Measurements from ENCODE around the gene KNG1.
"Not testable (repeated sequence)": the region's sequence is repeated elsewhere in the genome, so short reads cannot be mapped to it uniquely, and the experiment has no call there.

KNG1 gene

DNA sequence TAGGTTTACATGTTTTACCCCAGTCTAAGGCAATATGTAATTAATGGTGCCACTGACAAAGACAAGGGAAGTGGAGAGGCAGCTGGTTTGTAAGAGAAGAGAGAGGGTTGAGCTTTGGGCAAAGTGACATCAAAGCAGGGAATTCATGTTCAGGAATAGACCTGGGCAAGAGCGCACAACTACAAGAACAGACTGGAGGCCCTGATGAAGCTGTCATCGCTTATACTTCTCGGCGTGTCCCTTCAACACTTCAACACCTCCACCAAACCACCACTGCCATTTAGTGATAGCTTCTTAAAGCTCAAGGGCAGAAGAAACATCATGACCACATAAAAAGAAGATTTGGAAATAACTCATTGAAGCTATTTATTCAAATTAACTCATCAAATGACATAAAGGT lies 19.6 kb upstream of the KNG1 start:
- H3K4me3 ChIP-seq (ENCODE audit: low read depth, low read length): no peak overlapping the region
- no peak for DNase-seq (ENCODE audit: low read depth)
- TF ChIP-seq POLR2A (IDR thresholded peaks at IDR 0.05; ENCODE audit: extremely low read depth, insufficient read length) (no peak), MYC (IDR thresholded peaks at IDR 0.05; ENCODE audit: low read depth, low read length) (no peak), MAX (IDR thresholded peaks at IDR 0.05; ENCODE audit: low read depth, low read length) (no peak)
- TF ChIP-seq, protein P1, sequence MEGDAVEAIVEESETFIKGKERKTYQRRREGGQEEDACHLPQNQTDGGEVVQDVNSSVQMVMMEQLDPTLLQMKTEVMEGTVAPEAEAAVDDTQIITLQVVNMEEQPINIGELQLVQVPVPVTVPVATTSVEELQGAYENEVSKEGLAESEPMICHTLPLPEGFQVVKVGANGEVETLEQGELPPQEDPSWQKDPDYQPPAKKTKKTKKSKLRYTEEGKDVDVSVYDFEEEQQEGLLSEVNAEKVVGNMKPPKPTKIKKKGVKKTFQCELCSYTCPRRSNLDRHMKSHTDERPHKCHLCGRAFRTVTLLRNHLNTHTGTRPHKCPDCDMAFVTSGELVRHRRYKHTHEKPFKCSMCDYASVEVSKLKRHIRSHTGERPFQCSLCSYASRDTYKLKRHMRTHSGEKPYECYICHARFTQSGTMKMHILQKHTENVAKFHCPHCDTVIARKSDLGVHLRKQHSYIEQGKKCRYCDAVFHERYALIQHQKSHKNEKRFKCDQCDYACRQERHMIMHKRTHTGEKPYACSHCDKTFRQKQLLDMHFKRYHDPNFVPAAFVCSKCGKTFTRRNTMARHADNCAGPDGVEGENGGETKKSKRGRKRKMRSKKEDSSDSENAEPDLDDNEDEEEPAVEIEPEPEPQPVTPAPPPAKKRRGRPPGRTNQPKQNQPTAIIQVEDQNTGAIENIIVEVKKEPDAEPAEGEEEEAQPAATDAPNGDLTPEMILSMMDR (IDR thresholded peaks at IDR 0.05; ENCODE audit: low read depth, low read length): no peak

- DNase-seq (ENCODE audit: low read depth): no peak
- H3K4me3 ChIP-seq (ENCODE audit: low read depth, low read length): no peak overlapping the region
- TF ChIP-seq POLR2A (IDR thresholded peaks at IDR 0.05; ENCODE audit: extremely low read depth, insufficient read length) (no peak), MAX (IDR thresholded peaks at IDR 0.05; ENCODE audit: low read depth, low read length) (no peak), MYC (IDR thresholded peaks at IDR 0.05; ENCODE audit: low read depth, low read length) (no peak)
- TF ChIP-seq, protein P1 (IDR thresholded peaks at IDR 0.05; ENCODE audit: low read depth, low read length): no peak
Observed at GRCh38 chr3:186700267-186700666, 16.9 kb upstream of the KNG1 start.

GRCh38 chr3:186702451-186702850 lies 14.7 kb upstream of the KNG1 start:
- not testable (repeated sequence) for H3K4me3 ChIP-seq (ENCODE audit: low read depth, low read length); DNase-seq (ENCODE audit: low read depth)

GRCh38 chr3:186705882-186706780 lies 11.0 kb upstream of the KNG1 start:
- H3K4me3 ChIP-seq (ENCODE audit: low read depth, low read length): no peak overlapping the region
- peak; percentile 62 for DNase-seq (ENCODE audit: low read depth)
- no peak for TF ChIP-seq MAX (IDR thresholded peaks at IDR 0.05; ENCODE audit: low read depth, low read length)
- no peak for TF ChIP-seq POLR2A (IDR thresholded peaks at IDR 0.05; ENCODE audit: extremely low read depth, insufficient read length)
- TF ChIP-seq, protein P1 (IDR thresholded peaks at IDR 0.05; ENCODE audit: low read depth, low read length): no peak
- no peak for TF ChIP-seq MYC (IDR thresholded peaks at IDR 0.05; ENCODE audit: low read depth, low read length)

DNA sequence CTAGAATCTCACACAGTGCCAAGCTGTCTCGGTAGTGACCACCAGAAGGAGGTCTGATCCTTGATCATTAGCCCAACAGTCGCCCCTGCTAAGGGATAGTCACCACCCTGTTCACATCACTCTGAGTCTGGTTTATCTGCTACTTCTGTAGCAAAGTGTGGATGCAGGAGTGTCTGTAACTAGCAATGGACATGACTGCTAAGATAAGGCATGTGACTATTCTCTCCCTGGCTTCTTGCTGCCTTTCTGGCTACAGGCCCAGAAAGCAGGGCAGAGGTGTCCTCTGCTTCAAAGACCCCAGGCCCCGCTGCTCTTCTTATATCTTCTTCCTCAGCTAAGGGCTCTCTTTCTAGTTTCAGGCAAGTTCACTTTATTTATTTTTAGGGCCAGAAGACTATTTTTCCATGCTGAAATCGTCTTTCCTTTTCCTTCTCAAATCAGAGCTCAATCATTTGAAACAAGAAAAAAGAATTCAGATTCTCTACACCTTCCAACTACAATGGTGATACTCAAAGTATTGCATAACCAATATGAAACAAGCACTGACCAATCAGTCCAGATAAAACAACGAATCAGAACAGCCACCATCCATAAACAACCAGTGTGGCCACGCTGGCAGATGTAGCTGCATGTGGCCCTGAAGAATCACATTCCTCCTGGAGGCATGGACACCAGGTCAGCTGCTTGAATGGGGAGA lies 8.0 kb upstream of the KNG1 start:
- TF ChIP-seq POLR2A (IDR thresholded peaks at IDR 0.05; ENCODE audit: extremely low read depth, insufficient read length): no peak
- TF ChIP-seq, protein P1 (IDR thresholded peaks at IDR 0.05; ENCODE audit: low read depth, low read length): no peak
- TF ChIP-seq MAX (IDR thresholded peaks at IDR 0.05; ENCODE audit: low read depth, low read length): no peak
- TF ChIP-seq MYC (IDR thresholded peaks at IDR 0.05; ENCODE audit: low read depth, low read length): no peak
- no peak overlapping the region for H3K4me3 ChIP-seq (ENCODE audit: low read depth, low read length)
- no peak for DNase-seq (ENCODE audit: low read depth)

- H3K4me3 ChIP-seq (ENCODE audit: low read depth, low read length); DNase-seq (ENCODE audit: low read depth): not testable (repeated sequence)
Observed at GRCh38 chr3:186710694-186711093, 6.5 kb upstream of the KNG1 start.
